ENCODE results near the gene UBE2O. TPM values are rescaled to one million over a fixed set of nuclear protein-coding genes. Genes with fewer than 3 reads are reported as not detected.

UBE2O gene
- total RNA-seq, 1 donor from 2014 or later: 94.3 TPM

DNA sequence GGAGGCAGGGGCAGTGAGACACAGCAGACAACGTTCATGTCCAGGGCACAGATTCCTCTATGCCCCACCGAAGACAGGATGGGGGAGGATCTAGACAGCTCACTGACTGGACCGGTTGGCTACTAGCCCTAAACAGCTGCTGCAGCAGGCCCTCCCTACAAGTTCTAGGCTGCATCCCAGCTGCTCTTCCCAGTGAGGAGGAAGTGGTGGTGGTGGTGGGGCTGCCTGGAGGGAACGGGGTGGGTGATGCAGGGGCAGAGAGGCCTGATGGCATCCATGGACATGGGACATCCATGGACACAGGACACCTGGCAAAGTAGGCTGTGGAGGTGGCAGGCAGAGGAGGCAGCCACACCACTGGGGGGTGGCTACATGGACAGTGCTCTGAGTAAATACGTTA lies 50.2 kb downstream of the UBE2O start:
- TF ChIP-seq, protein P1, sequence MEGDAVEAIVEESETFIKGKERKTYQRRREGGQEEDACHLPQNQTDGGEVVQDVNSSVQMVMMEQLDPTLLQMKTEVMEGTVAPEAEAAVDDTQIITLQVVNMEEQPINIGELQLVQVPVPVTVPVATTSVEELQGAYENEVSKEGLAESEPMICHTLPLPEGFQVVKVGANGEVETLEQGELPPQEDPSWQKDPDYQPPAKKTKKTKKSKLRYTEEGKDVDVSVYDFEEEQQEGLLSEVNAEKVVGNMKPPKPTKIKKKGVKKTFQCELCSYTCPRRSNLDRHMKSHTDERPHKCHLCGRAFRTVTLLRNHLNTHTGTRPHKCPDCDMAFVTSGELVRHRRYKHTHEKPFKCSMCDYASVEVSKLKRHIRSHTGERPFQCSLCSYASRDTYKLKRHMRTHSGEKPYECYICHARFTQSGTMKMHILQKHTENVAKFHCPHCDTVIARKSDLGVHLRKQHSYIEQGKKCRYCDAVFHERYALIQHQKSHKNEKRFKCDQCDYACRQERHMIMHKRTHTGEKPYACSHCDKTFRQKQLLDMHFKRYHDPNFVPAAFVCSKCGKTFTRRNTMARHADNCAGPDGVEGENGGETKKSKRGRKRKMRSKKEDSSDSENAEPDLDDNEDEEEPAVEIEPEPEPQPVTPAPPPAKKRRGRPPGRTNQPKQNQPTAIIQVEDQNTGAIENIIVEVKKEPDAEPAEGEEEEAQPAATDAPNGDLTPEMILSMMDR (IDR thresholded peaks at IDR 0.05; ENCODE audit: partially characterized antibody, unreplicated experiment): no peak
- H3K27me3 Mint-ChIP-seq (ENCODE audit: unreplicated experiment): peaks cover 11% of the 10 kb centered on the region
- H3K36me3 Mint-ChIP-seq (ENCODE audit: unreplicated experiment): no peaks in the 10 kb centered on the region
- H3K4me1 Mint-ChIP-seq (ENCODE audit: low read depth, unreplicated experiment): peaks cover 13% of the 10 kb centered on the region
- no peak overlapping the region for H3K4me3 Mint-ChIP-seq (ENCODE audit: unreplicated experiment)
- no peak for DNase-seq
- peaks cover 9% of the 10 kb centered on the region for H3K9me3 Mint-ChIP-seq (ENCODE audit: unreplicated experiment)
- no peak overlapping the region for H3K27ac Mint-ChIP-seq (ENCODE audit: unreplicated experiment)

DNA sequence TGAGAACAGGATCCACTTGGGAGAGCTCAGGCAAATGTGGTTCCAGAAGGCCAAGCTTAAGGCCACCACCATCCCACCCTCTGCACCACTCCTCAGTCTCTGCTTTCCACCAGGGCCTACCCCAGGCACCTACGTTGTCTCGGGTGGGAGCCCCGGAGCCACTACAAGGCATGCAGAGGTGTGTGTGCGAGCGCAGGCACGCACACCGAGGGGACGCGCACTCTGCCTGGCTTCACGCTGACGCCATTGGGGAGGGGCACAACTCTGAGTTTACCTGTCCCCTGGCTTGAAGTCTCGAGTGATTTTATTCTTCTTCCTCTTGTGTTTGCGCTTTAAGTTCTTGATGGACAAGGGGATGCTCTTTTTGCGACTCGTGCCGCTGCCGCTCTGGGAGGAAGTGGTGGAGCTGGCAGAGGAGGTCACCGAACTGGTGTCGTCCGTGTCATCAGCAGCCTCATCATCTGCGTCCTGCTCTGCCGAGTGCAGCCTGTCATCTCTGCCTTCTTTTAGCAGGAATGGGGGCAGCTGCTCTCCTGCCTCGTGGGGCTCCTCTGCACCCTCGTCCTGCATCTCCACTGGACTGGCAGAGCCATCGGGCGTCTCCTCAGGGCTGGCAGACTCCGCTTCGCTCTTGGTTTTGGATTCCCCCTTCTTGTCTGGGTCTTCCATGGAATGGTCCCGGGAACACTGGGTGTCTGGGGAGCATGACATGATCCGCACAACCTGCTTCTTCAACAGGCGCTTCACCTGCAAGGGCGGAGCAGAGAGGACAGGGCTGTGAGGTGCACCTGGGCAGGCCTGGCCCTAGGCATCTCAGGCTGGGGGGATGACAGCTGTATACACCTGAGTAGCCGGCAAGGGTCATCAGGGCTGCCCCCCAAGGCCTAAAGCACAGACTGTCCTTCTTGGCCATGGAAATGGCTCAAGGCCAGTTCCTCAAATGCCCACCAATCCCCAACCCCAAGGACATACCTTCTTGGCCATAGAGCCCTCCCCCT lies 53.5 kb downstream of the UBE2O start:
- peaks cover 4% of the 10 kb centered on the region for H3K4me1 Mint-ChIP-seq (ENCODE audit: low read depth, unreplicated experiment)
- H3K36me3 Mint-ChIP-seq (ENCODE audit: unreplicated experiment): no peaks in the 10 kb centered on the region
- DNase-seq: no peak
- H3K9me3 Mint-ChIP-seq (ENCODE audit: unreplicated experiment): peaks cover 9% of the 10 kb centered on the region
- peak overlapping the region; percentile 48 for H3K27ac Mint-ChIP-seq (ENCODE audit: unreplicated experiment)
- H3K27me3 Mint-ChIP-seq (ENCODE audit: unreplicated experiment): peaks cover 9% of the 10 kb centered on the region
- TF ChIP-seq, protein P1 (IDR thresholded peaks at IDR 0.05; ENCODE audit: partially characterized antibody, unreplicated experiment): no peak
- no peak overlapping the region for H3K4me3 Mint-ChIP-seq (ENCODE audit: unreplicated experiment)

DNA sequence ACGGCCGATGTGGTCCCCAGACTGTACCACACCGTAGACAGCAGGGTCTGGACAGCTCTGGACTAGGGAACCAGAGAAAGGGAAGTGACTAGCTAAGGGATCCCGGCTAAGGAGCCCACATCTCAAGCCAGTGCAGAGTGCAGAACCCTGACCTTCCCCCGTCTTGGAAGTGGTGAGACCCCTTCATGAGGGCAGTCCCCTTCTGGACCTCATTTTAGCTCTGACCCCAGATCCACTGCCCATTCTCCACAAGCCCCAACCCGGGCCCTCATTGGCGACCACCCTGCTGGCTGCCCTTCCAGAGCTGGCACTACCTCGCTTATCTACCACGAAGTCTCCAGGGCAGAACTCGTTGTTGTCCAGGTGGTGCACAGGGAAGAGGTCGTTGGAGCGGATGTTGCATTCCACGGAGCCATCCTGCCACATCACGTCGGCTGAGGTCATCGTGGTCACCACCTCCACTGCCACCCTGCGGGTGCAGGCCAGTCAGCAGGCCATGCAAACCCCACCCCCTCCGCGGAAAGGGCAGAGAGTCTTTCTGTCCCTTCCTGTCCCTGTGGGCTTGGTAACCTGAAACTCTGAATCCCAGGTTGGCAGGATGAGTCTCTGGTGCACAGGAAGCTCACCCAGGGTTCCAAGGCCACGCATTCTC lies 54.3 kb downstream of the UBE2O start:
- H3K27me3 Mint-ChIP-seq (ENCODE audit: unreplicated experiment): peaks cover 10% of the 10 kb centered on the region
- H3K9me3 Mint-ChIP-seq (ENCODE audit: unreplicated experiment): peaks cover 9% of the 10 kb centered on the region
- H3K36me3 Mint-ChIP-seq (ENCODE audit: unreplicated experiment): no peaks in the 10 kb centered on the region
- H3K4me3 Mint-ChIP-seq (ENCODE audit: unreplicated experiment): no peak overlapping the region
- H3K4me1 Mint-ChIP-seq (ENCODE audit: low read depth, unreplicated experiment): peaks cover 6% of the 10 kb centered on the region
- no peak for DNase-seq
- H3K27ac Mint-ChIP-seq (ENCODE audit: unreplicated experiment): no peak overlapping the region
- TF ChIP-seq, protein P1 (IDR thresholded peaks at IDR 0.05; ENCODE audit: partially characterized antibody, unreplicated experiment): no peak

DNA sequence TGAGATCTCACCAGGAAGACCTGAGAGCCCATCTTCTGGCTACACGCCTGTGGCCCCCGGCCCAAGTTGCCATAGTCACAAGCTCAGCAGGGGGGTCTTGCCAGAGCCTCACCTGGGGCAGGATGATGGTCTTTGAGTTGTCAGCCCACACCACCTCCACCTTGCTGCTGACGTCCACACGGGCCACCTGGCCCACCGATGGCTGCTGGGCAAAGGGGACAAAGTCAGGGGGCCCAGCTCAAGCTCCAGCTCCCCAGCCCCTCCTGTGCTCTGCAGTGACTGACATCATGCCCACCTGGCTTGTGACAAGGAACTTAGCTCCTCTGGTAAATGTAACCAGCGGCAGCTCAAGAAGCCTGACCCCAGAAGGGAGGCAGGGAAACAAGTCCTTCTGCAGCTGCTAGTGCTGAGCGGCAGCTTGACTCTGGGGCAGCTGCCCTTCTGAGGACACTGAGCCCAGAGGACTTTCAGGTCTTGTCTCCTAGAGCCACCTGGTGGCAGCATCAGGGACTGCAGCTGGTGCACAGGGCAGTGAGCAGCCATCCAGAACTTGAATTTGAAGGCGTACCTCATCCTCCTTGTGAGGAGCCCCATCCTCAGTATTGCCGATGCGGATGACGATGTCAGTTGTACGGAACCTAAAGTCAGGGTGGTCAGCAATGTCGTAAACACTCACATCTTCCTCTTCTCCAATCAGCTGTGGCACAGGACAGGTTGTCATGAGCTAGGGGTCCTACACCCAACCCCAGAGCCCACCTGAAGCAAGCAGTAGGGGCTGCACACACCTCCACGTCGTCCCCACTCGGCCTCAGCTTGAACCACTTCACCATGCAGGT lies 55.0 kb downstream of the UBE2O start:
- Mint-ChIP-seq H3K27me3 (ENCODE audit: unreplicated experiment) (peaks cover 11% of the 10 kb centered on the region), H3K4me1 (ENCODE audit: low read depth, unreplicated experiment) (peaks cover 8% of the 10 kb centered on the region), H3K4me3 (ENCODE audit: unreplicated experiment) (no peak overlapping the region), H3K27ac (ENCODE audit: unreplicated experiment) (peak overlapping the region; percentile 84), H3K36me3 (ENCODE audit: unreplicated experiment) (no peaks in the 10 kb centered on the region), H3K9me3 (ENCODE audit: unreplicated experiment) (peaks cover 9% of the 10 kb centered on the region)
- DNase-seq: peak; percentile 98
- TF ChIP-seq, protein P1 (IDR thresholded peaks at IDR 0.05; ENCODE audit: partially characterized antibody, unreplicated experiment): peak; percentile 98
